Astrocyte of the spinal cord (primary cell): ENCODE results near the gene SPAG9.

Experiments
- DNase-seq: peaks from one replicate; pipeline ENCODE4 v3.0.0; 2011; ENCODE audit warnings: low read depth, low spot score
- H3K4me3 ChIP-seq: 2 replicates; pipeline ENCODE4 v1.5.1; 2011; ENCODE audit warnings: low read depth, mild to moderate bottlenecking, low read length, moderate library complexity
- in situ Hi-C: cut with HindIII; loops from 2 replicates; pipeline ENCODE4 v1.10.0; 2017; ENCODE audit warnings: low sequenced_read_pairs
- TF ChIP-seq, protein P1 (sequence below): IDR thresholded peaks from 2 replicates; pipeline ENCODE4 v1.5.1; 2012; ENCODE audit warnings: low read depth, mild to moderate bottlenecking, low read length, inconsistent platforms

Gene SPAG9

GRCh38 chr17:51015145-51015558 is 105.5 kb downstream of the SPAG9 start:
- TF ChIP-seq, protein P1, sequence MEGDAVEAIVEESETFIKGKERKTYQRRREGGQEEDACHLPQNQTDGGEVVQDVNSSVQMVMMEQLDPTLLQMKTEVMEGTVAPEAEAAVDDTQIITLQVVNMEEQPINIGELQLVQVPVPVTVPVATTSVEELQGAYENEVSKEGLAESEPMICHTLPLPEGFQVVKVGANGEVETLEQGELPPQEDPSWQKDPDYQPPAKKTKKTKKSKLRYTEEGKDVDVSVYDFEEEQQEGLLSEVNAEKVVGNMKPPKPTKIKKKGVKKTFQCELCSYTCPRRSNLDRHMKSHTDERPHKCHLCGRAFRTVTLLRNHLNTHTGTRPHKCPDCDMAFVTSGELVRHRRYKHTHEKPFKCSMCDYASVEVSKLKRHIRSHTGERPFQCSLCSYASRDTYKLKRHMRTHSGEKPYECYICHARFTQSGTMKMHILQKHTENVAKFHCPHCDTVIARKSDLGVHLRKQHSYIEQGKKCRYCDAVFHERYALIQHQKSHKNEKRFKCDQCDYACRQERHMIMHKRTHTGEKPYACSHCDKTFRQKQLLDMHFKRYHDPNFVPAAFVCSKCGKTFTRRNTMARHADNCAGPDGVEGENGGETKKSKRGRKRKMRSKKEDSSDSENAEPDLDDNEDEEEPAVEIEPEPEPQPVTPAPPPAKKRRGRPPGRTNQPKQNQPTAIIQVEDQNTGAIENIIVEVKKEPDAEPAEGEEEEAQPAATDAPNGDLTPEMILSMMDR: no peak
- no peak overlapping the region for H3K4me3 ChIP-seq
- peak; percentile 68 for DNase-seq
- in situ Hi-C loops: no loop called here

GRCh38 chr17:51014129-51014528 is 106.5 kb downstream of the SPAG9 start:
- H3K4me3 ChIP-seq: no peak overlapping the region
- no peak for DNase-seq
- TF ChIP-seq, protein P1: no peak
- in situ Hi-C loops: no loop called here

DNA sequence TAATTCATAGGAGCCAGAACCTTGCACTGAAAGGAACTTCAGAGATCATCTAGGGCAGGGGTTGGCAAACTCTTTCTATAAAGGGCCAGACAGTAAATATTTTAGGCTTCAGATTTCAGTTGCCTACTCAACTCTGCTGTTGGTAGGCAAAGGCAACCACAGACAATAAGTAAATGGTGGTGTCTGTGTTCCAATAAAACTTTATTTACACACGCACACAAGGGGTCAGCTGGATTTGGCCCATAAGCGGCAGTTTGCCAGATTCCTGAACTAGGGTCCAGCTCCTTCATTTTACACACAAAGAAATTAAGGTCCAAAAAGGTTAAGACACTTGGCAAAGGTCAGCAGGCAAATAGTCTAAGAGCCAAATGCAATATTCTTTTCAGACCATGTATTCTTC is 107.3 kb downstream of the SPAG9 start:
- no peak for DNase-seq
- in situ Hi-C loops: no loop called here
- H3K4me3 ChIP-seq: no peak overlapping the region
- TF ChIP-seq, protein P1: no peak

DNA sequence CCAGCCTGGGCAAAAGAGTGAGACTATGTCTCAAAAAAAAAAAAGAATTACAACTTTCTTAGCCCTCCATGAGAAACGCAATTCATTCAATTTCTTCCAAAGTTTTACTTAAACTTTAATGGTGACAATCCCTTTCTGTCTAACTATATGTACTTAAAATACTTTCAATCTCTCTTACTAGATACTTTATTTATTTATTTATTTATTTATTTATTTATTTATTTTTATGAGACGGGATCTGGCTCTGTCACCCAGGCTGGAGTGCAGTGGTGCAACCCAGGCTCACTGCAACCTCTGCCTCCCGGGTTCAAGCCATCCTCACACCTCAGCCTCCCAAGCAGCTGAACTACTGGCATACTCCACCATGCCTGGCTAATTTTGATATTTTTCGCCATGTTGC is 108.1 kb downstream of the SPAG9 start:
- no peak for DNase-seq
- TF ChIP-seq, protein P1: no peak
- in situ Hi-C loops: no loop called here
- H3K4me3 ChIP-seq: no peak overlapping the region

DNA sequence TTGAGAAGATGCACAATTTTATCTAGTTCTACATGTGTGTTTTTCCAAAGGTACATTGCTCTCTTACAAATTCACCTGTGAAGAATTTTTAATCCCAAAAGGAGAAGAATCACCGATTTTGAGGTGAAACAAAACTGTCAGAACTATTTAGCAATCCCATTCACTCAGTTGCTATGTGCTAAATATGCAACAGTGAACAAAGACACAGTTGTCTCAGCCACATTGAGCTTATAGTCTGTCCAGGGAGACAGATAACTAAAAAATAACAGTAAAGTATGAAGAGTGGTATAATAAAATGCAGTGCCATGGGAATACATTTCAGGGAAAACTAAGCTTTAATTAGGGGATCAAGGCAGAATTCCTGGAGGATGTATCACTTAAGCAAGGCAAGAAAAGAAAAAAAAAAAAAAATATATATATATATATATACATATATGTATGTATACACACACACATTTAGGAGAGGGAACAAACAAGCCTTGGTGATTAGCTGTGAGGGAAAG is 110.4 kb downstream of the SPAG9 start:
- TF ChIP-seq, protein P1: no peak
- H3K4me3 ChIP-seq: no peak overlapping the region
- in situ Hi-C loops: no loop called here
- no peak for DNase-seq

DNA sequence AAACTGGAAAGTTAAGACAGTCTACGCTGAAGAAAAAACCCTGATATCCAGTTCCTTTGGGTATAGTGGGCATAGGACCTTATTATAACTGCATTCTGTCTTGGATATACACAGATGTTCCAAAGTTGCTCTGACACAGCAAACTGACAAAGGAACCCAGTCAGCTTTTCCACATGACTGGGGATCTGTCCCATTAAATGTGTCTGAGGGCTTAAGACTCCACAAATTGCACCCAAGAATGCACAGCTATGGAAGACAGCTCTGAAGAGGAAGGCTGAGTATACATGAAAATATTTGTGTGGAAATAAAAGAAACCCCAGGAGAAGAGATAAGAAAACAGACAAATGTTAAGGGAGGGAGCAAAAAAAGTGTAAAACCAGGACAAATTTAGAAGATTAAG is 114.1 kb downstream of the SPAG9 start:
- TF ChIP-seq, protein P1: no peak
- H3K4me3 ChIP-seq: no peak overlapping the region
- DNase-seq: peak; percentile 61
- in situ Hi-C loops: no loop called here

- no peak overlapping the region for H3K4me3 ChIP-seq
- TF ChIP-seq, protein P1: no peak
- in situ Hi-C loops: no loop called here
- DNase-seq: no peak
Observed at GRCh38 chr17:51005768-51006167, 114.9 kb downstream of the SPAG9 start.
